ENCODE results near the gene ODF4.

- TF ChIP-seq CTCF (IDR thresholded peaks at IDR 0.05) (no peak), POLR2A (IDR thresholded peaks at IDR 0.05) (no peak)
Observed at GRCh38 chr17:8327303-8327649, 12.4 kb upstream of the ODF4 start.

Measured in Peyer's patch (tissue), 4 donors.